GM23248 (cell line): Measurements from ENCODE around the gene USF3. TPM values are rescaled to one million over a fixed set of nuclear protein-coding genes. Genes with fewer than 3 reads are reported as not detected.

Experiments
- DNase-seq: peaks from one replicate; pipeline ENCODE4 v3.0.0-alpha.2; 2015
- H2AFZ ChIP-seq: fragments of 200-600 bp; sonication (generic); 2 replicates; pipeline ENCODE4 v1.6.1; 2016; ENCODE audit warnings: antibody characterized with exemption
- H3F3A ChIP-seq: fragments of 200-600 bp; sonication (generic); 2 replicates; pipeline ENCODE4 v1.6.1; 2016; ENCODE audit warnings: mild to moderate bottlenecking, antibody characterized with exemption, mixed run types; ENCODE audit not compliant: insufficient read depth
- H3K27ac ChIP-seq: fragments of 200-600 bp; sonication (generic); 2 replicates; pipeline ENCODE4 v1.5.1; 2016; ENCODE audit warnings: mild to moderate bottlenecking
- H3K27me3 ChIP-seq: fragments of 200-600 bp; sonication (generic); replicated peaks from 2 replicates; pipeline ENCODE4 v1.6.1; 2016; ENCODE audit warnings: mild to moderate bottlenecking; ENCODE audit not compliant: insufficient read depth
- H3K36me3 ChIP-seq: fragments of 200-600 bp; sonication (generic); 2 replicates; pipeline ENCODE4 v1.6.1; 2016; ENCODE audit warnings: low read depth, mild to moderate bottlenecking
- H3K4me1 ChIP-seq: fragments of 200-600 bp; sonication (generic); 2 replicates; pipeline ENCODE4 v1.6.1; 2016; ENCODE audit warnings: mild to moderate bottlenecking; ENCODE audit not compliant: insufficient read depth
- H3K4me2 ChIP-seq: fragments of 200-600 bp; sonication (generic); one replicate; pipeline ENCODE4 v1.6.1; 2016; ENCODE audit warnings: mild to moderate bottlenecking; ENCODE audit not compliant: unreplicated experiment
- H3K4me3 ChIP-seq: fragments of 200-600 bp; sonication (generic); 2 replicates; pipeline ENCODE4 v1.5.1; 2016; ENCODE audit warnings: mild to moderate bottlenecking
- H3K79me2 ChIP-seq: fragments of 200-600 bp; sonication (generic); 2 replicates; pipeline ENCODE4 v1.6.1; 2016; ENCODE audit warnings: mild to moderate bottlenecking; ENCODE audit not compliant: insufficient read depth
- H3K9ac ChIP-seq: fragments of 200-600 bp; sonication (generic); 2 replicates; pipeline ENCODE4 v1.6.1; 2016; ENCODE audit warnings: mild to moderate bottlenecking
- H3K9me2 ChIP-seq: fragments of 200-600 bp; sonication (generic); 2 replicates; pipeline ENCODE4 v1.6.1; 2016; ENCODE audit warnings: mixed run types, mild to moderate bottlenecking, moderate library complexity; ENCODE audit not compliant: insufficient read depth
- H3K9me3 ChIP-seq: fragments of 200-600 bp; sonication (generic); one replicate; pipeline ENCODE4 v1.6.1; 2017; ENCODE audit warnings: low read depth
- H4K20me1 ChIP-seq: fragments of 200-600 bp; sonication (generic); 2 replicates; pipeline ENCODE4 v1.6.0; 2016; ENCODE audit not compliant: insufficient read depth
- EZH2 ChIP-seq: fragments of 200-600 bp; sonication (generic); IDR thresholded peaks from 2 replicates; pipeline ENCODE4 v1.6.1; 2018; ENCODE audit warnings: antibody characterized with exemption, mild to moderate bottlenecking; ENCODE audit not compliant: insufficient read depth, poor library complexity, severe bottlenecking
- EZH2phosphoT487 ChIP-seq: fragments of 200-600 bp; sonication (generic); IDR thresholded peaks from 2 replicates; pipeline ENCODE4 v1.6.1; 2018; ENCODE audit warnings: antibody characterized with exemption, moderate library complexity, mild to moderate bottlenecking, low read depth; ENCODE audit not compliant: insufficient read depth
- WGBS, 2 experiments: methylation state at CpG; one replicate each; pipeline ENCODE4 v1.1.6; 2015 to 2017; ENCODE audit warnings: low lambda C conversion rate in 2 of 2, low coverage in 1 of 2; ENCODE audit errors: missing lambda C conversion rate in 2 of 2; 5-methylcytosine and 5-hydroxymethylcytosine counted together
- in situ Hi-C: fragments of 300-500 bp; cut with MboI; formaldehyde crosslinking; loops from 2 replicates; pipeline ENCODE4 v1.15.0; 2020
- polyA plus RNA-seq: library from polyadenylated mRNA; unstranded; fragments of >200 nt; fragmentation: Nextera tagmentation; extraction: Ambion mirVana; gene quantifications from 2 replicates; pipeline ENCODE4 v1.2.1, GENCODE V29; 2016
- total RNA-seq: library from RNA; depleted of rRNA; stranded (reverse); fragments of >200 nt; shearing (Covaris generic); gene quantifications from 2 replicates; pipeline ENCODE4 v1.2.3, GENCODE V29; 2014

Gene USF3
- total and polyA plus RNA-seq, 2 experiments from 2014 or later = 3.5 to 8.1 TPM

GRCh38 chr3:113714702-113715101, 18.3 kb upstream of the USF3 start:
- DNase-seq = no peak

DNA sequence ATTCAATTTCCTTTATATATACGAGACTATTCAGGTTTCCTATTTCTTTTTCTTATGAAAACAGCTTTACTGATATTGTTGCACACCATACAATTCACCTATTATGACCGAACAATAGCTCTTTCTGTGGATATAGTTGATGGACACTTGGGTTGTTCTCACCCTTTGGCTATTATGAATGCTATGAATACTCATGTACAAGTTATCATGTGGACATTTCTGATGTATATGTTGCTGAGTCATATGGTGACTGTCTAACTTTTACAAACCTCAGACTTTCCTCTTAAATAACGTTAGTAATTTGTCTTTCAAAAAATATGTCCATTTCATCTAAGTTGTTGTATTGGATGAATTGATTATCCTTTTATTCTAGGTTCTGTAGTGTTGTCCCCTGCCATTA, 15.7 kb upstream of the USF3 start:
- H3K9me2 ChIP-seq = no peaks in the 10 kb centered on the region
- H4K20me1 ChIP-seq = no peaks in the 10 kb centered on the region
- in situ Hi-C loops = no loop called here
- H3K4me2 ChIP-seq = no peak overlapping the region
- H3K9ac ChIP-seq = no peak overlapping the region
- H3K27ac ChIP-seq = no peak overlapping the region
- no peaks in the 10 kb centered on the region for H3K9me3 ChIP-seq
- no peaks in the 10 kb centered on the region for H3K79me2 ChIP-seq
- DNase-seq = no peak
- H3F3A ChIP-seq = peaks cover 26% of the 10 kb centered on the region
- TF ChIP-seq EZH2phosphoT487 (no peak), EZH2 (no peak)
- no peak overlapping the region for H2AFZ ChIP-seq
- H3K36me3 ChIP-seq = peaks cover 7% of the 10 kb centered on the region; the same call in 1 of the 2 replicates
- H3K27me3 ChIP-seq = no peaks in the 10 kb centered on the region
- no peaks in the 10 kb centered on the region for H3K4me1 ChIP-seq
- 59 to 67% methylated on average over 3 of the region's 3 CpGs for WGBS, 2 experiments
- H3K4me3 ChIP-seq = no peak overlapping the region

More at GRCh38 chr3:113714702-113715101, 18.3 kb upstream of the USF3 start:
- Histone ChIP-seq H2AFZ (no peak overlapping the region), H3K4me2 (no peak overlapping the region), H3K9ac (no peak overlapping the region), H4K20me1 (no peaks in the 10 kb centered on the region), H3K36me3 (peaks cover 17% of the 10 kb centered on the region; the same call in 1 of the 2 replicates), H3K9me2 (no peaks in the 10 kb centered on the region), H3F3A (peaks cover 26% of the 10 kb centered on the region), H3K27me3 (no peaks in the 10 kb centered on the region), H3K9me3 (no peaks in the 10 kb centered on the region), H3K79me2 (0 out of 2 replicates have a peak, but pooled peaks cover 6% of the 10 kb centered on the region), H3K4me1 (no peaks in the 10 kb centered on the region), H3K27ac (no peak overlapping the region), H3K4me3 (no peak overlapping the region)
- in situ Hi-C loops = no loop called here
- WGBS, 2 experiments = 18 to 21% methylated on average over 1 of the region's 1 CpG
- TF ChIP-seq EZH2phosphoT487 = no peak
- no peak for TF ChIP-seq EZH2

- Histone ChIP-seq H3K9me2 (no peaks in the 10 kb centered on the region), H3K36me3 (no peaks in the 10 kb centered on the region), H2AFZ (no peak overlapping the region), H3K79me2 (no peaks in the 10 kb centered on the region), H3K9ac (no peak overlapping the region), H3K4me1 (no peaks in the 10 kb centered on the region), H4K20me1 (no peaks in the 10 kb centered on the region), H3K4me3 (no peak overlapping the region), H3K27me3 (no peaks in the 10 kb centered on the region), H3K4me2 (no peak overlapping the region), H3F3A (peaks cover 9% of the 10 kb centered on the region; the same call in 1 of the 2 replicates), H3K27ac (no peak overlapping the region), H3K9me3 (no peaks in the 10 kb centered on the region)
- no peak for DNase-seq
- whole genome bisulfite sequencing, 2 experiments = 88 to 92% methylated on average over 4 of the region's 4 CpGs
- no peak for TF ChIP-seq EZH2
- no peak for TF ChIP-seq EZH2phosphoT487
- in situ Hi-C loops = no loop called here
Measured at GRCh38 chr3:113707835-113708234, 11.4 kb upstream of the USF3 start.

DNA sequence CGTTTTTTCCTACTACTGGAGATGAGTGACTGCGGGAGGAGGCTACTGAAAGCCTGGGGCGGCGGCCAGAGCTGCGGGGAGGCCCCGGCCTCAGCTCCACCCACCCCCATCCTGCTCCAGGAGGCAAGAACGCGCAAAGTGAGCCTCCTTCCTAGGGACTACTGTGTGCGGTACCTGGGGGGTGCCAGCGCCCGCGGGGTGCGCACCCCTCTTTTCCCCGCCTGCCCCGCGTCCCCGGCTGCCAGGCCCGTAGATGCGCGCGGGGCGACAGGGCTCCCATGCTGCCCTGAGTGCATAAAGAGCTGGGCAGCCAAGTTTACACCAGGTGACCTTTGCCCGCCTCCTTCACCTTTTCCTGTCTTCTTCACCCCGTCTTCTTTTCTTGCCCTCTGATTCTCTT, 2.5 kb upstream of the USF3 start:
- 6 to 10% methylated on average over 18 to 24 of the region's 24 CpGs for whole genome bisulfite sequencing, 2 experiments
- Histone ChIP-seq H3K27me3 (no peaks in the 10 kb centered on the region), H3K36me3 (no peaks in the 10 kb centered on the region), H3K27ac (0 out of 2 replicates have a peak overlapping the region, but pooled peaks have one; percentile 4), H4K20me1 (no peaks in the 10 kb centered on the region), H3K4me3 (peak overlapping the region; percentile 60), H3K9me3 (no peaks in the 10 kb centered on the region), H3K79me2 (peaks cover 20% of the 10 kb centered on the region), H3K9ac (peak overlapping the region; percentile 48), H3K9me2 (no peaks in the 10 kb centered on the region), H3K4me2 (peak overlapping the region; percentile 87), H3F3A (peaks cover 14% of the 10 kb centered on the region), H3K4me1 (peaks cover 15% of the 10 kb centered on the region; the same call in 1 of the 2 replicates), H2AFZ (peak overlapping the region; percentile 99)
- in situ Hi-C loops = no loop called here
- TF ChIP-seq EZH2phosphoT487 (no peak), EZH2 (no peak)
- peak; percentile 57 for DNase-seq
